Activated naive CD8-positive, alpha-beta T cell treated with anti-CD3 and anti-CD28 coated beads, Interleukin-2, amount 10 ng/mL, durations not matched to agents 7 days and 5 days (primary cell): ENCODE results near the gene RAD17. TPM values are rescaled to one million over a fixed set of nuclear protein-coding genes. Genes with fewer than 3 reads are reported as not detected.
"Not testable (repeated sequence)": the region's sequence is repeated elsewhere in the genome, so short reads cannot be mapped to it uniquely, and the experiment has no call there.

Source experiments
- ATAC-seq: fragments of 150-1000 bp; cut with Tn5 transposase; one replicate; pipeline ENCODE4 v1.10.0; 2021; ENCODE audit warnings: low read depth, moderate library complexity
- POLR2A ChIA-PET: fragments of 350-600 bp; sonication (Branson Sonifier 250); formaldehyde crosslinking; loops from one replicate; lab custom pipeline; 2021; ENCODE audit warnings: antibody characterized with exemption; lab: Charles Lee
- DNase-seq: peaks from one replicate; pipeline ENCODE4 v3.0.0; 2021
- H3K27ac Mint-ChIP-seq: one replicate; pipeline ENCODE4 v1.8.0; 2022; ENCODE audit warnings: mild to moderate bottlenecking, mixed read lengths
- H3K27me3 Mint-ChIP-seq: one replicate; pipeline ENCODE4 v1.8.0; 2022; ENCODE audit warnings: mild to moderate bottlenecking, moderate library complexity, mixed read lengths
- H3K36me3 Mint-ChIP-seq: one replicate; pipeline ENCODE4 v1.8.0; 2021; ENCODE audit warnings: mild to moderate bottlenecking, mixed read lengths
- H3K4me1 Mint-ChIP-seq: one replicate; pipeline ENCODE4 v1.8.0; 2021; ENCODE audit warnings: mixed read lengths
- H3K4me3 Mint-ChIP-seq: one replicate; pipeline ENCODE4 v1.8.0; 2022; ENCODE audit warnings: mild to moderate bottlenecking, moderate library complexity, mixed read lengths
- H3K9me3 Mint-ChIP-seq: one replicate; pipeline ENCODE4 v1.8.0; 2021; ENCODE audit warnings: mixed read lengths
- total RNA-seq, 2 experiments: library from RNA; stranded (reverse); gene quantifications; one replicate each; pipeline ENCODE4 v1.2.3, GENCODE V29; 2021

RAD17 gene
- total RNA-seq, 2 experiments from 2014 or later, result 25.8 to 28.2 TPM

- H3K27ac Mint-ChIP-seq, result no peak overlapping the region
- ATAC-seq, result no peak
- POLR2A ChIA-PET, result no interaction called here
- H3K9me3 Mint-ChIP-seq, result peaks cover 1% of the 10 kb centered on the region
- no peaks in the 10 kb centered on the region for H3K4me1 Mint-ChIP-seq
- no peak for DNase-seq
- no peaks in the 10 kb centered on the region for H3K36me3 Mint-ChIP-seq
- no peak overlapping the region for H3K4me3 Mint-ChIP-seq
- peaks cover 2% of the 10 kb centered on the region for H3K27me3 Mint-ChIP-seq
Measured at GRCh38 chr5:69454460-69455249, 85.0 kb downstream of the RAD17 start.

GRCh38 chr5:69455428-69455988, 85.9 kb downstream of the RAD17 start:
- H3K27ac Mint-ChIP-seq, H3K4me1 Mint-ChIP-seq, H3K9me3 Mint-ChIP-seq, H3K36me3 Mint-ChIP-seq, DNase-seq, ATAC-seq, H3K27me3 Mint-ChIP-seq, POLR2A ChIA-PET, H3K4me3 Mint-ChIP-seq: not testable (repeated sequence)

GRCh38 chr5:69462170-69462569, 92.6 kb downstream of the RAD17 start:
- POLR2A ChIA-PET, result no interaction called here
- Mint-ChIP-seq H3K27ac (no peak overlapping the region), H3K36me3 (no peaks in the 10 kb centered on the region), H3K27me3 (peaks cover 2% of the 10 kb centered on the region), H3K9me3 (peaks cover 1% of the 10 kb centered on the region), H3K4me3 (no peak overlapping the region), H3K4me1 (no peaks in the 10 kb centered on the region)
- no peak for ATAC-seq
- no peak for DNase-seq

Other genes with a start within 250 kb of the RAD17 start
- 100 to 1,000 TPM; 116 to 118 TPM for gene CCNB1, start 202.7 kb upstream of the RAD17 start, total RNA-seq
- gene CENPH, start 180.2 kb upstream of the RAD17 start, total RNA-seq, result 10 to 100 TPM; 41.3 to 42.8 TPM
- 10 to 100 TPM; 21.2 to 23.7 TPM for gene CDK7, start 134.9 kb upstream of the RAD17 start, total RNA-seq
- 10 to 100 TPM in 1 of 2 experiments, 1 to 10 TPM in 1; 8.3 to 12.0 TPM for gene CCDC125, start 37.0 kb upstream of the RAD17 start, total RNA-seq
- 10 to 100 TPM; 24.7 to 33.3 TPM for gene AK6, start 298 bp upstream of the RAD17 start, total RNA-seq
- gene TAF9, start 298 bp upstream of the RAD17 start, total RNA-seq, result 10 to 100 TPM; 47.3 to 52.9 TPM
- gene MARVELD2, start 45.3 kb downstream of the RAD17 start, total RNA-seq, result under 1 TPM; 0.42 to 0.43 TPM
- gene OCLN, start 123.0 kb downstream of the RAD17 start, total RNA-seq, result 1 to 10 TPM; 2.6 to 3.3 TPM
- 10 to 100 TPM; 33.4 to 33.8 TPM for gene GTF2H2C, start 190.4 kb downstream of the RAD17 start, total RNA-seq